Measurements from ENCODE around the gene ARHGEF40.

DNA sequence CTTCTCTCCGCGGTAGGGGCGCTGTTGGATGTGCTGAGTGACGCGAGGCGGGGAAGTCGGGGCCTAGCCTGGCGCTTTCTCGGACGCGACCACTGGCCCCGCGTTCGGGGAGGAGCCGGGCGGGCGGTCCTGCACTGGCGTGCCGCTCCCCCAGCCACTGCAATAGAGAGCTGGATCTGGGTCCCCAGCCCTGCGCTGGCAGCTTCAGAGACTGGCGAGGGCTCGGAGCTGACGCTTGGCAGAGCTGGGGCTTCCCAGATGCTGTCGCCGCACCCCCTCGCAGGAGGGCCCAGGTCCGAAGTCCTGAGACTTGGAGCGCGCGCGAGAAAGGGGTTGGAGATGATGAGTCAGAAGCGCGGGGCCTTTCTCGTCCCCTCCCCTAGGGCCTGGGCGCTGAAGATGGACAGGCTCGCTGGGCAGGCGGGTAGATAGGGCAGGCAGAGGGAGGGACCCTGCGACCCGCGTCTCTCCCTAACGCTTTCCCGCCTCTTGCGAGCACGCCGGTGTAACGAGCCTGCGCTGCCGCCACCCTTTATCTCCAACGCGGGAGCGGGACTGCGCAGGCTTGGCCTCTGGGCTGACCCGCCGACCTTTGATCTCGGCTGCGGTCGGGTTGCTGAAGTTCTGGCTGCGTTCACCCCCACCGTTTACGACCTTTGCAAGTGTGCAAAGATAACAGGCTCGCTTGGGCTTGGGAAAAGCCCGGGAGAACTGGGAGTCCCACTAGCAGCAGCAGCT, 33.8 kb downstream of the ARHGEF40 start:
- TF ChIP-seq, protein P1, sequence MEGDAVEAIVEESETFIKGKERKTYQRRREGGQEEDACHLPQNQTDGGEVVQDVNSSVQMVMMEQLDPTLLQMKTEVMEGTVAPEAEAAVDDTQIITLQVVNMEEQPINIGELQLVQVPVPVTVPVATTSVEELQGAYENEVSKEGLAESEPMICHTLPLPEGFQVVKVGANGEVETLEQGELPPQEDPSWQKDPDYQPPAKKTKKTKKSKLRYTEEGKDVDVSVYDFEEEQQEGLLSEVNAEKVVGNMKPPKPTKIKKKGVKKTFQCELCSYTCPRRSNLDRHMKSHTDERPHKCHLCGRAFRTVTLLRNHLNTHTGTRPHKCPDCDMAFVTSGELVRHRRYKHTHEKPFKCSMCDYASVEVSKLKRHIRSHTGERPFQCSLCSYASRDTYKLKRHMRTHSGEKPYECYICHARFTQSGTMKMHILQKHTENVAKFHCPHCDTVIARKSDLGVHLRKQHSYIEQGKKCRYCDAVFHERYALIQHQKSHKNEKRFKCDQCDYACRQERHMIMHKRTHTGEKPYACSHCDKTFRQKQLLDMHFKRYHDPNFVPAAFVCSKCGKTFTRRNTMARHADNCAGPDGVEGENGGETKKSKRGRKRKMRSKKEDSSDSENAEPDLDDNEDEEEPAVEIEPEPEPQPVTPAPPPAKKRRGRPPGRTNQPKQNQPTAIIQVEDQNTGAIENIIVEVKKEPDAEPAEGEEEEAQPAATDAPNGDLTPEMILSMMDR (IDR thresholded peaks at IDR 0.05; ENCODE audit: low read depth, low read length), result peak; percentile 63; the same call in 1 of the 2 replicates
- TF ChIP-seq EZH2phosphoT487 (IDR thresholded peaks at IDR 0.05; ENCODE audit: low read depth), result no peak
